Measurements from ENCODE around the gene MIER1. TPM values are rescaled to one million over a fixed set of nuclear protein-coding genes. Genes with fewer than 3 reads are reported as not detected.

Gene MIER1
- total and polyA plus RNA-seq, 12 donors = 5.8 to 22.4 (median 19.9) TPM

DNA sequence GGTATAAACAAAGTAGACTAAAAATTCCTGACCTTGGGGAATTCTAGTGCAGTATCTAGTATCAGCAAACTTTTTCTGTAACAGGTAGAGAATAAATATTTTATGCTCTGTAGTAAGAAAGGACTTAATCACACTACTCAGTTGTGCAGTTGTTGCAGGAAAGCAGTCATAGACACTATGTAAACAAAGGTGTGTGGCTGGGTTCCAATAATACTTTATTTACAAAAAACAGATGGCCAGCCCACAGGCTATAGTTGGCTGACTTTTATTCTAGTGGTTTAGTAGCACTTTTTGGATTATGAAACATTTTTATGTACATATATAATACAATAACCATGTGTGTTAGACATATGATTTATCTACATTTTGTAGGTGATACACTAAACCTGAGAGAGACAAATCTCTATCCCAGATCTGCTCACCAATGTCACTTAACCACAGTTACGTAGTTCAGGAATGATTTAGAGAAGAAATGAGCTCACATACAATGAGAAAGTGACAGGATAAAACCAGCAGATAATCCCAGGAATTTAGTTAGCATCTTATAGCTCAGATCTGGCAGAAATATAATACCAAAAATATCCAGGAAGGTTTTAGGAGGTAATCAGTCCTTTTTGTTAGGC is 56.1 kb downstream of the MIER1 start:
- intact Hi-C loops (cut with DNase I) = loop anchor here in 1 of 10 donors (10.0 kb wide), 1 partner anchor 216 kb away; no protein-coding TSS in a partner anchor
- peak overlapping the region in 6 of 10 donors; percentile 38 to 48 (median 46) for H3K4me3 ChIP-seq
- DNase-seq (no peak), ATAC-seq (peak in 1 of 8 donors; percentile 17)
- 60 to 95% methylated on average over 1 of the region's 1 CpG for WGBS, 2 donors
- TF ChIP-seq, protein P1, sequence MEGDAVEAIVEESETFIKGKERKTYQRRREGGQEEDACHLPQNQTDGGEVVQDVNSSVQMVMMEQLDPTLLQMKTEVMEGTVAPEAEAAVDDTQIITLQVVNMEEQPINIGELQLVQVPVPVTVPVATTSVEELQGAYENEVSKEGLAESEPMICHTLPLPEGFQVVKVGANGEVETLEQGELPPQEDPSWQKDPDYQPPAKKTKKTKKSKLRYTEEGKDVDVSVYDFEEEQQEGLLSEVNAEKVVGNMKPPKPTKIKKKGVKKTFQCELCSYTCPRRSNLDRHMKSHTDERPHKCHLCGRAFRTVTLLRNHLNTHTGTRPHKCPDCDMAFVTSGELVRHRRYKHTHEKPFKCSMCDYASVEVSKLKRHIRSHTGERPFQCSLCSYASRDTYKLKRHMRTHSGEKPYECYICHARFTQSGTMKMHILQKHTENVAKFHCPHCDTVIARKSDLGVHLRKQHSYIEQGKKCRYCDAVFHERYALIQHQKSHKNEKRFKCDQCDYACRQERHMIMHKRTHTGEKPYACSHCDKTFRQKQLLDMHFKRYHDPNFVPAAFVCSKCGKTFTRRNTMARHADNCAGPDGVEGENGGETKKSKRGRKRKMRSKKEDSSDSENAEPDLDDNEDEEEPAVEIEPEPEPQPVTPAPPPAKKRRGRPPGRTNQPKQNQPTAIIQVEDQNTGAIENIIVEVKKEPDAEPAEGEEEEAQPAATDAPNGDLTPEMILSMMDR (IDR thresholded peaks at IDR 0.05) = no peak
- no peaks in the 10 kb centered on the region for H3K9me3 ChIP-seq
- peaks cover 0 to 98% (median 32%) of the 10 kb centered on the region in 9 donors for H3K36me3 ChIP-seq
- H3K27me3 ChIP-seq = no peaks in the 10 kb centered on the region
- peak overlapping the region in 6 of 10 donors; percentile 1 to 80 (median 48) for H3K27ac ChIP-seq
- peaks cover 0 to 24% (median 11%) of the 10 kb centered on the region in 9 donors for H3K4me1 ChIP-seq

DNA sequence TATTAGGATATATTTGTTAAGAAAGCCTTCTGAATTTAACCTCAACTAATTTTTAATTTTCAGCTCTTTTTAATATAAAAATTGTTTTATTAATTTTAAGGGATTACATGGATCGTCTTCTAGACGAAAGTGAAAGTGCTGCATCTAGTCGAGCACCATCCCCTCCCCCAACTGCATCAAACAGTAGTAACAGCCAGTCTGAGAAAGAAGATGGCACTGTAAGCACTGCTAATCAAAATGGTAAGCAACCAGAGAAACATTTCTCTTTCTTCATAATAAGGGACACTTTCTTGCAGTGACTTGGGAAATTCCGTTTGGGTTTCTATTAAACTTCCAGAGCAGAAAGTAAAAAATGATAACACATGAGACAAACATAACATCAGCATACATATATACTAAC is 56.9 kb downstream of the MIER1 start:
- intact Hi-C loops (cut with DNase I) = loop anchor here in 1 of 10 donors (10.0 kb wide), 1 partner anchor 217 kb away; no protein-coding TSS in a partner anchor
- peak overlapping the region in 6 of 10 donors; percentile 38 to 48 (median 46) for H3K4me3 ChIP-seq
- H3K27me3 ChIP-seq = no peaks in the 10 kb centered on the region
- TF ChIP-seq, protein P1 (IDR thresholded peaks at IDR 0.05) = peak in 2 of 9 donors; percentile 5 to 14
- H3K27ac ChIP-seq = peak overlapping the region in 5 of 10 donors; percentile 40 to 80 (median 49)
- H3K9me3 ChIP-seq = no peaks in the 10 kb centered on the region
- H3K4me1 ChIP-seq = peaks cover 0 to 24% (median 11%) of the 10 kb centered on the region in 9 donors
- ATAC-seq (peak in 5 of 8 donors; percentile 70 to 85 (median 77)), DNase-seq (peak in 1 of 2 donors; percentile 48)
- peaks cover 0 to 98% (median 28%) of the 10 kb centered on the region in 9 donors for H3K36me3 ChIP-seq
- 36 to 61% methylated on average over 4 of the region's 4 CpGs for WGBS, 2 donors

- Histone ChIP-seq H3K27me3 (no peaks in the 10 kb centered on the region), H3K36me3 (peaks cover 0 to 98% (median 26%) of the 10 kb centered on the region in 9 donors), H3K9me3 (no peaks in the 10 kb centered on the region), H3K27ac (peak overlapping the region in 1 of 10 donors; percentile 49), H3K4me3 (no peak overlapping the region), H3K4me1 (peaks cover 0 to 24% (median 11%) of the 10 kb centered on the region in 9 donors)
- 92 to 93% methylated on average over 4 of the region's 4 CpGs for WGBS, 2 donors
- intact Hi-C loops (cut with DNase I) = loop anchor here in 1 of 10 donors (10.0 kb wide), 1 partner anchor 218 kb away; no protein-coding TSS in a partner anchor
- ATAC-seq = no peak
- no peak for DNase-seq
- TF ChIP-seq, protein P1 (IDR thresholded peaks at IDR 0.05) = no peak
Observed at GRCh38 chr1:66982561-66983260, 57.9 kb downstream of the MIER1 start.

- ATAC-seq = no peak
- H3K27ac ChIP-seq = no peak overlapping the region
- DNase-seq = no peak
- H3K4me3 ChIP-seq = no peak overlapping the region
- no peaks in the 10 kb centered on the region for H3K9me3 ChIP-seq
- WGBS, 2 donors = 100% methylated on average over 1 of the region's 1 CpG
- TF ChIP-seq, protein P1 (IDR thresholded peaks at IDR 0.05) = no peak
- intact Hi-C loops (cut with DNase I) = loop anchor here in 1 of 10 donors (10.0 kb wide), 1 partner anchor 220 kb away; no protein-coding TSS in a partner anchor
- no peaks in the 10 kb centered on the region for H3K27me3 ChIP-seq
- H3K36me3 ChIP-seq = peaks cover 0 to 98% (median 40%) of the 10 kb centered on the region in 9 donors
- H3K4me1 ChIP-seq = peaks cover 0 to 24% (median 11%) of the 10 kb centered on the region in 9 donors
Observed at GRCh38 chr1:66984491-66984890, 59.7 kb downstream of the MIER1 start.

Data from heart right ventricle (tissue), 16 donors.